Peyer's patch (tissue), 4 donors: ENCODE data around the gene FAM170B. TPM values are rescaled to one million over a fixed set of nuclear protein-coding genes. Genes with fewer than 3 reads are reported as not detected.

Experiments
- DNase-seq, 3 donors: peaks; one replicate each; pipeline ENCODE4 v3.0.0-alpha.2; 2017 to 2019
- H3K27ac ChIP-seq, 4 donors: fragments of 200-600 bp; sonication (generic); one replicate each; pipeline ENCODE4 v1.5.1; 2016 to 2019
- H3K27me3 ChIP-seq, 2 donors: fragments of 200-600 bp; sonication (generic); one replicate each; pipeline ENCODE4 v1.5.1; 2019
- H3K36me3 ChIP-seq, 3 donors: fragments of 200-600 bp; sonication (generic); one replicate each; pipeline ENCODE4 v1.5.1; 2016 to 2019
- H3K4me1 ChIP-seq, 4 donors: fragments of 200-600 bp; sonication (generic); one replicate each; pipeline ENCODE4 v1.5.1; 2016 to 2019
- H3K4me3 ChIP-seq, 4 donors: fragments of 200-600 bp; sonication (generic); 1 replicate in 3 of 4; 2 replicates in 1 of 4; pipeline ENCODE4 v1.5.1; 2016 to 2019; ENCODE audit warnings: mild to moderate bottlenecking in 1 of 4
- H3K9me3 ChIP-seq, 4 donors: fragments of 200-600 bp; sonication (generic); one replicate each; pipeline ENCODE4 v1.5.1; 2016 to 2019; ENCODE audit warnings: mild to moderate bottlenecking in 1 of 4
- CTCF ChIP-seq, 6 experiments: fragments of 450-650 bp in 4 of 6; fragments of 200-600 bp in 2 of 6; sonication (generic) in 1 of 6; IDR thresholded peaks; one replicate each; pipeline ENCODE4 v1.5.1; 2017 to 2019; ENCODE audit warnings: antibody characterized with exemption in 6 of 6, mild to moderate bottlenecking in 3 of 6, moderate library complexity in 1 of 6
- POLR2A ChIP-seq, 2 donors: fragments of 450-650 bp; IDR thresholded peaks; one replicate each; pipeline ENCODE4 v1.5.1; 2017; ENCODE audit warnings: antibody characterized with exemption in 2 of 2, mild to moderate bottlenecking in 2 of 2, moderate library complexity in 2 of 2
- total RNA-seq, 4 donors: library from RNA; depleted of rRNA; stranded (reverse); fragments of >200 nt; gene quantifications; one replicate each; pipeline ENCODE4 v1.1.0, GENCODE V29; 2016

FAM170B gene
- total RNA-seq, 4 donors from 2014 or later = not detected

GRCh38 chr10:49108656-49109055 lies 25.2 kb downstream of the FAM170B start:
- TF ChIP-seq CTCF (IDR thresholded peaks at IDR 0.05) (no peak), POLR2A (IDR thresholded peaks at IDR 0.05) (no peak)
- no peak overlapping the region for H3K27ac ChIP-seq
- no peak overlapping the region for H3K4me3 ChIP-seq
- no peaks in the 10 kb centered on the region for H3K36me3 ChIP-seq
- peaks cover 0 to 23% (median 0%) of the 10 kb centered on the region in 4 donors for H3K4me1 ChIP-seq
- H3K27me3 ChIP-seq = no peaks in the 10 kb centered on the region
- H3K9me3 ChIP-seq = no peaks in the 10 kb centered on the region
- no peak for DNase-seq

- DNase-seq = no peak
- Histone ChIP-seq H3K36me3 (no peaks in the 10 kb centered on the region), H3K27me3 (no peaks in the 10 kb centered on the region), H3K4me3 (no peak overlapping the region), H3K9me3 (no peaks in the 10 kb centered on the region), H3K4me1 (peaks cover 0 to 23% (median 0%) of the 10 kb centered on the region in 4 donors), H3K27ac (no peak overlapping the region)
- TF ChIP-seq CTCF (IDR thresholded peaks at IDR 0.05) = no peak
- TF ChIP-seq POLR2A (IDR thresholded peaks at IDR 0.05) = no peak
Observed at GRCh38 chr10:49107887-49108267, 25.9 kb downstream of the FAM170B start.

- Histone ChIP-seq H3K4me3 (no peak overlapping the region), H3K36me3 (no peaks in the 10 kb centered on the region), H3K27ac (no peak overlapping the region), H3K4me1 (peaks cover 0 to 23% (median 0%) of the 10 kb centered on the region in 4 donors), H3K9me3 (no peaks in the 10 kb centered on the region), H3K27me3 (no peaks in the 10 kb centered on the region)
- no peak for DNase-seq
- TF ChIP-seq CTCF (IDR thresholded peaks at IDR 0.05) (no peak), POLR2A (IDR thresholded peaks at IDR 0.05) (no peak)
Observed at GRCh38 chr10:49107111-49107886, 26.5 kb downstream of the FAM170B start.

- Histone ChIP-seq H3K4me1 (peaks cover 0 to 23% (median 0%) of the 10 kb centered on the region in 4 donors), H3K36me3 (no peaks in the 10 kb centered on the region), H3K27me3 (no peaks in the 10 kb centered on the region), H3K27ac (no peak overlapping the region), H3K4me3 (no peak overlapping the region), H3K9me3 (no peaks in the 10 kb centered on the region)
- TF ChIP-seq POLR2A (IDR thresholded peaks at IDR 0.05) (no peak), CTCF (IDR thresholded peaks at IDR 0.05) (no peak)
- no peak for DNase-seq
Observed at GRCh38 chr10:49106451-49106850, 27.4 kb downstream of the FAM170B start.

- no peaks in the 10 kb centered on the region for H3K9me3 ChIP-seq
- H3K36me3 ChIP-seq = no peaks in the 10 kb centered on the region
- TF ChIP-seq POLR2A (IDR thresholded peaks at IDR 0.05) (no peak), CTCF (IDR thresholded peaks at IDR 0.05) (no peak)
- no peaks in the 10 kb centered on the region for H3K27me3 ChIP-seq
- H3K27ac ChIP-seq = no peak overlapping the region
- H3K4me1 ChIP-seq = peaks cover 0 to 20% (median 0%) of the 10 kb centered on the region in 4 donors
- H3K4me3 ChIP-seq = no peak overlapping the region
- DNase-seq = no peak
Observed at GRCh38 chr10:49105076-49105475, 28.7 kb downstream of the FAM170B start.
